ENCODE results near the gene ANKFY1.

Gene ANKFY1

DNA sequence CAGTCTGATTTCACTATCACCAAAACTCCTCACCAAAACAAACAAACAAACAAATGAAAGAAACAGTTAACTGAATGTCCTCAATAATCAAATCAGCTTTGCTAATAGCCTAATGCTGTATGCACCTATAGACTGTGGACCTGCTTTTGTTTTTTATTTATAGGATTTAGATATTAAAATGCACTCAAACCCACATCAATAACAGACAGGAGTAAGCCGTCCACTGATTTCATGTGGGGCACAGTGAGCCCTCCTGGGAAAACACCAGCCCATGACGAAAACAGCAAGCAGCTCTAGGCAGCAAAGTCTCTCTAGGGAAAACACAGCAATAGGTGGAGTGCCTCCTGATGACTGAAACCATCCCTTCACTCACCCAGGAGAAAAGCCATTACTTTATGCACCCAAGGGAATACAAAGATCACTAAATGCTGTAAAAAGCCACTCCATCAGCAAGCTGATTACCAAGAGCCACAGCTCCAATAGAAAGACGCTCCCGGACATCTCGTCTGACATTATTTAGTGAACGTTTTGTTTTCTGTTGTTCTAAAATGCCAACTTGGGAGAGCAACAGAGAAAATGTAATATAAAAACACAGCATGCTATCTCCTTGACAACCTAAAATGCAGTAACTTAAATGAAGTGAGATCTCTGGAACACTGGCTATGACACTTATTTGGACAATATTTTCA lies 47.8 kb downstream of the ANKFY1 start:
- peak; percentile 62 for DNase-seq
- H3K36me3 ChIP-seq = no peaks in the 10 kb centered on the region
- H3K4me1 ChIP-seq = no peaks in the 10 kb centered on the region
- no peaks in the 10 kb centered on the region for H3K9me3 ChIP-seq
- TF ChIP-seq, protein P1, sequence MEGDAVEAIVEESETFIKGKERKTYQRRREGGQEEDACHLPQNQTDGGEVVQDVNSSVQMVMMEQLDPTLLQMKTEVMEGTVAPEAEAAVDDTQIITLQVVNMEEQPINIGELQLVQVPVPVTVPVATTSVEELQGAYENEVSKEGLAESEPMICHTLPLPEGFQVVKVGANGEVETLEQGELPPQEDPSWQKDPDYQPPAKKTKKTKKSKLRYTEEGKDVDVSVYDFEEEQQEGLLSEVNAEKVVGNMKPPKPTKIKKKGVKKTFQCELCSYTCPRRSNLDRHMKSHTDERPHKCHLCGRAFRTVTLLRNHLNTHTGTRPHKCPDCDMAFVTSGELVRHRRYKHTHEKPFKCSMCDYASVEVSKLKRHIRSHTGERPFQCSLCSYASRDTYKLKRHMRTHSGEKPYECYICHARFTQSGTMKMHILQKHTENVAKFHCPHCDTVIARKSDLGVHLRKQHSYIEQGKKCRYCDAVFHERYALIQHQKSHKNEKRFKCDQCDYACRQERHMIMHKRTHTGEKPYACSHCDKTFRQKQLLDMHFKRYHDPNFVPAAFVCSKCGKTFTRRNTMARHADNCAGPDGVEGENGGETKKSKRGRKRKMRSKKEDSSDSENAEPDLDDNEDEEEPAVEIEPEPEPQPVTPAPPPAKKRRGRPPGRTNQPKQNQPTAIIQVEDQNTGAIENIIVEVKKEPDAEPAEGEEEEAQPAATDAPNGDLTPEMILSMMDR (IDR thresholded peaks at IDR 0.05; ENCODE audit: low read depth, low read length) = no peak
- H3K27me3 ChIP-seq = no peaks in the 10 kb centered on the region
- peak overlapping the region; percentile 15; the same call in 1 of the 2 replicates for H3K4me3 ChIP-seq (ENCODE audit: low read depth, low read length)

DNA sequence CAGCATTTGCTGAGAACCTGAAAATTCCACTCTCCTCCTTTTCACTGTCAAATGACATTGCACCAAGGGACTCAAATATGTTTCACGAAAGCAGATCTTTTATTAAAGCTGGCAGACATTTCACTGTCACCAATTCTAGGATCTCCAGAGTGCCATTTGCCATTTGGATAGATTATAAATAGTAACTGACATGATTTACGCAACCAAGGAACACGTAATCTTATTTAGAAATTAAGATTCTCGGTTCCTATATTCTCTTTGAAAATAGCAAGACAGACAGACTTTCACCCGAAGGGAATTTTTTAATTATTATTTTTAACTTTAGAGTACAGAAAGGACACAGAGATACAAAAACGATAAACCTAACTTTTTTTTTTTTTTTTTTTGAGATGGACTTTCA lies 49.6 kb downstream of the ANKFY1 start:
- DNase-seq = no peak
- TF ChIP-seq, protein P1 (IDR thresholded peaks at IDR 0.05; ENCODE audit: low read depth, low read length) = no peak
- Histone ChIP-seq H3K4me1 (no peaks in the 10 kb centered on the region), H3K36me3 (peaks cover 4% of the 10 kb centered on the region; the same call in 1 of the 2 replicates), H3K27me3 (no peaks in the 10 kb centered on the region), H3K4me3 (ENCODE audit: low read depth, low read length) (no peak overlapping the region), H3K9me3 (no peaks in the 10 kb centered on the region)

DNA sequence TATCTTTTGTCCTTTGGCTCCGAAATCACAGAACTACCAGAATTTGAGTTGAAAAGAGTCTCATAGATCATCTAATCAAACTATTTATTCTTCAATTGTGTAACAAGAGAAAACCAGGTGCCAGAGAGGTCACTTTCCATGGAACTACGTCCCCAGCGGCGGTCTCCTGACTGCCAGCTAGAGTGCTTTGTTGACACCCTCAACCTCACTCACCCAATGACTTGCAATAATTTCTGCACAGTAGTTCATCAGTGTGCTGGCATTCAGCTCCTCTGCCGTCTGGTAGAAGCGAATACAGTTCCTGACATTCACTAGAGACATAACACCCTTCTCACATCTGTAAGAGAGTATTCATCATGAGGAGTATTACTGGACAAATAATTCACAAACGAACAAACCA lies 54.2 kb downstream of the ANKFY1 start:
- no peaks in the 10 kb centered on the region for H3K27me3 ChIP-seq
- no peak overlapping the region for H3K4me3 ChIP-seq (ENCODE audit: low read depth, low read length)
- H3K4me1 ChIP-seq = no peaks in the 10 kb centered on the region
- DNase-seq = no peak
- TF ChIP-seq, protein P1 (IDR thresholded peaks at IDR 0.05; ENCODE audit: low read depth, low read length) = no peak
- peaks cover 4% of the 10 kb centered on the region; the same call in 1 of the 2 replicates for H3K36me3 ChIP-seq
- no peaks in the 10 kb centered on the region for H3K9me3 ChIP-seq

DNA sequence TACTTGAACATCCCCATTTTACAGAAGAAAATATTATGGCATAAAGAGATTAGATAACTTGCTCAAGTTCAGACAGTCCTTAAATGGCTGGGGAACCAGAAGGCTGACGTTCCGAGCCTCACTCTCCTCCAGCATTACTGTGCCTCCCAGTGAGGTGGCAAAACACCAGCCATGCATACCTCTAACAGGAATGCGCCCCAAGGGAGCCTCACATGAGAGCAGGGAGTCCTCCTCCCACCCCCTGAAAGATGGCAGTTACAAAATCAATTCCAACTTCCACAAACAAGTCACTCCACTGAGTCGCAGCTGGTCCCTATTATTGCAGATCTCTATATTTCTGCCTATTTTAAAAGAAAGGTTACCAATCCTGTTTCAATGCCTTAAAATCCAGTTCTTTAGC lies 55.5 kb downstream of the ANKFY1 start:
- Histone ChIP-seq H3K4me1 (no peaks in the 10 kb centered on the region), H3K9me3 (no peaks in the 10 kb centered on the region), H3K4me3 (ENCODE audit: low read depth, low read length) (no peak overlapping the region), H3K27me3 (no peaks in the 10 kb centered on the region), H3K36me3 (peaks cover 4% of the 10 kb centered on the region; the same call in 1 of the 2 replicates)
- DNase-seq = no peak
- TF ChIP-seq, protein P1 (IDR thresholded peaks at IDR 0.05; ENCODE audit: low read depth, low read length) = no peak

DNA sequence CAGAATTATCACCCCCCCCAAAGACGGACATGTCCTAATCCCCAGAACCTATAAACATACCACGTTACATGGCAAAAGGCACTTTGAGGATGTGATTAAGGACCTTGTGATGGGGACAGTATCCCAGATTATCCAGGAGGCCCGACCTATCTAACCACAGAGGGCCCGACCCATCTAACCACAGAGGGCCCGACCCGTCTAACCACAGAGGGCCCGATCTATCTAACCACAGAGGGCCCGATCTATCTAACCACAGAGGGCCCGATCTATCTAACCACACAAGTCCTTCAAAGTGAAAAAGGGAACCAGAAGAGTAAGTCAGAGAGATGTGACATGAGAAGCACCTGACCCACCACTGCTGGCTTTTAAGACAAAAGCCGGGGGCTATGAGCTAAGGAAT lies 56.8 kb downstream of the ANKFY1 start:
- no peak overlapping the region for H3K4me3 ChIP-seq (ENCODE audit: low read depth, low read length)
- H3K36me3 ChIP-seq = peaks cover 4% of the 10 kb centered on the region; the same call in 1 of the 2 replicates
- no peak for DNase-seq
- TF ChIP-seq, protein P1 (IDR thresholded peaks at IDR 0.05; ENCODE audit: low read depth, low read length) = no peak
- H3K27me3 ChIP-seq = no peaks in the 10 kb centered on the region
- H3K4me1 ChIP-seq = no peaks in the 10 kb centered on the region
- H3K9me3 ChIP-seq = no peaks in the 10 kb centered on the region

DNA sequence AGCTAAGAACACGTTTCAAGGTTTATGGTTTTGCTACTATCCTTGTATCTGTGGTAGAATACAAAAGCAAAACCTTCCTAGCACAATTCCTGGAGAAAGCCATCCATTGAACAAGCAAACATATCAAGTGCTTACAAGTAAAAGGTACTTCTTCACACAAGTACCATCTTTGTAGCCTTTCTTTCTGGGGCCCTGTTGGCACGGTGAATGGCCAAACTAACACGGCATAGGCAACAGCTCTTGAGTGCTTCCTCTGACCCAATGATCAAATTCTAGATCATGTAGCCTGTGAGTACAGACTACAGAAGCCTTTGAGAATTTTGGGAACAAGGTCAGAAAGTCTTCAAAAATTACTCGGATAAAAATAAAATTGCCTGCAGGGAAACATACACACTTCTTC lies 57.9 kb downstream of the ANKFY1 start:
- TF ChIP-seq, protein P1 (IDR thresholded peaks at IDR 0.05; ENCODE audit: low read depth, low read length) = no peak
- no peaks in the 10 kb centered on the region for H3K9me3 ChIP-seq
- H3K4me3 ChIP-seq (ENCODE audit: low read depth, low read length) = no peak overlapping the region
- H3K4me1 ChIP-seq = no peaks in the 10 kb centered on the region
- H3K36me3 ChIP-seq = peaks cover 4% of the 10 kb centered on the region; the same call in 1 of the 2 replicates
- DNase-seq = no peak
- H3K27me3 ChIP-seq = no peaks in the 10 kb centered on the region

Measured in BE2C (cell line).